ENCODE results near the gene SYTL3. TPM values are rescaled to one million over a fixed set of nuclear protein-coding genes. Genes with fewer than 3 reads are reported as not detected.

The SYTL3 gene
- total RNA-seq, 2 donors from 2014 or later = 267 to 353 TPM

DNA sequence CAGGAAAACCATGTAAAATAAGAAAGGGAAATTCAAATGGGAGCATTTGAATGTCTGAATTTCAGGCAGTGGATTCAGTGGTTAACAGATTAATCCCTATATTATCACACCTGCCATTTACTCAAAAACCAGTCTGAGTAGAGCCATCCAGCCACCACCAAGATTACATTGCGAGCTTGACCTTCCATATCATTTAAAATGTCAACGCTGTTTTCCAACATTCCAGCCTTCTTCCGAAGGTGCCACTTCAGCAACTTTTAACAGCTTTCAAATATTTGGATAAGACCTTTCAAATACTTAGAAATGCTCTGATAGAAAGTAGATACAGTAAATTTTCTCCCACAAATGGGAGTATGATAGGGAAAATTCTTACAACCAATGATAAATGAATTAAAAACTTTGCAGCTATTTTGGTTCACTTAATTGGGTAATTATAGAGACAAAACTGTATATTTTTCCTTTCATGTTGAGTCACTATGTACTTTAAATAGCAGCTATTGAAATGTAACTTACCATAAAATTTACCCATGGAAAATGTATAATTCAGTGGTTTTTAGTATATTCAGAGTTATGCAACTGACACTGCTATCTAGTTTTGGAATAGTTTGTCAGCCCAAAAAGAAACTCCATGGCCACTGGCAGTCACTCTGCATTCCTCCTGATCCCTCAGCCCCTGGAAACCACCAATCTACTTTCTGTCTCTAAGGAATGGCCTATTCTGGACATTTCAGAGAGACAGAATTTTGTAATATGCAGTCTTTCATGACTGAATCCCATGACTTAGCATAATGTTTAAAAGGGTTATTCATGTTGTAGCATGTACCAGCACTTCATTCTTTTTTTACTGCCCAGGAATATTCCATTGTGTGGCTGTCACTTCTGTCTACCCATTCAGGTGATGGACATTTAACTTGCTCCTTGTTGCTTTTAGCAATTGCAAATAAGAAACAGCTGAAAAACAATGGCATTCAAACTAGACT is 147.8 kb downstream of the SYTL3 start:
- peak overlapping the region; percentile 56 for H3K27ac Mint-ChIP-seq
- no peak for DNase-seq
- peaks cover 0 to 8% of the 10 kb centered on the region in 2 donors for H3K36me3 Mint-ChIP-seq (ENCODE audit: insufficient read depth in 2 of 2)
- H3K4me1 Mint-ChIP-seq (ENCODE audit: low read depth) = peaks cover 94% of the 10 kb centered on the region
- no peaks in the 10 kb centered on the region for H3K9me3 Mint-ChIP-seq
- no peaks in the 10 kb centered on the region for H3K27me3 Mint-ChIP-seq (ENCODE audit: low read depth)
- no peak for ATAC-seq (replicated peaks in 1 of 2)
- H3K4me3 Mint-ChIP-seq = peak overlapping the region in 1 of 2 donors; percentile 33

DNA sequence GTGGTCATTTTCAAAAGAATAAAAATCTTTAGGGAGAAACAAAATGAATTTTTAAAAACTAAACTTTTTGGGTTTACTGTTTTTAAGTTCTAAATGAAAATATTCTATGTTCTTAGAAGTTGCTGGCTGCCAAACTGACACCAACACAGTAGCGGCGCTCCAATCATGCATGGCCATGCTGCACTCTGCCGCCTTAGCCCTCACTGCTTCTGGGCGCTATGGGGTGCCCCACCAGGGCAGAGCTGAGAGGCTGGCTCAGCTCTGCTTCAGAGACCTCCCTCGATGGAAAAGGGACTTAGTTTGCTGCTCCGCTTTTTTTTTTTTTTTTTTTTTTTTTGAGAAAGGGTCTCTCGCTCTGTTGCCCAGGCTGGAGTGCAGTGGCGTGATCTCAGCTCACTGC is 148.5 kb downstream of the SYTL3 start:
- Mint-ChIP-seq H3K36me3 (ENCODE audit: insufficient read depth in 2 of 2) (peaks cover 0 to 8% of the 10 kb centered on the region in 2 donors), H3K4me3 (peak overlapping the region; percentile 33 to 42), H3K27ac (no peak overlapping the region), H3K9me3 (no peaks in the 10 kb centered on the region), H3K4me1 (ENCODE audit: low read depth) (peaks cover 95% of the 10 kb centered on the region), H3K27me3 (ENCODE audit: low read depth) (no peaks in the 10 kb centered on the region)
- ATAC-seq (replicated peaks in 1 of 2) (no peak), DNase-seq (no peak)

DNA sequence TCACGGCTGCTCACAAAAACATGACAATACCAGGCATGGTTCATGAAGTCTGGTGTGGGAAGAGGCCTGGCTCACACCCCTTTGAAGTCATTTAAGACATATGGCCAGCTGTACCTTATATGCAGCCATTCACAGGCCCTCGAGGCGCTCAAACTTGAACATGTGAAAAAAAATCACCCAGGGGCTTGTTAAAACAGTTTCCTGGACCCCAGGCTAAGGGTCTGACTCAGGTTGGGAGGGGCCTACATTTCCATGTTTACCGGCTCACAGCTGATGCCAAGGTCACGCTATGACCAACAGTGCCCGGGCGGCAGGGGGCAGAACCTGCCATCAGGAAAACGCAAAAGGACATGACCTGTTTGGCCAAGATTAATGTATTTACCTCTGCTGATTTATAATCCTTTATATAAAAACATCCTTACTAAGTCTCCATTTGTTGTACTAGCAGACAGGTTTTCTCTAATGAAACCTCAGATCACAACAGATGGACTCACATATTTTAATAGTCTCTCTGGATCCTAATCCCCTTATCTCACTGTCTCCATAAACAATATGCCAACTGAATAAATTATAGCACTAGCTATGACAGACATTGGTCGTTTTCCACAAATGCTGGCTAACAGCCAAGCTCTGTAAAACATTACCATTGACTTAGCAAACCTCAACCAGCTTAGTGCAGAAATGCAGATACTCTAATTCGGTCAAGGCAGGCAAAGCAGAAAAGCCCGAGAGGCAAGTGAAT is 149.4 kb downstream of the SYTL3 start:
- H3K9me3 Mint-ChIP-seq = no peaks in the 10 kb centered on the region
- H3K27me3 Mint-ChIP-seq (ENCODE audit: low read depth) = no peaks in the 10 kb centered on the region
- DNase-seq = no peak
- peak overlapping the region; percentile 79 for H3K27ac Mint-ChIP-seq
- peak overlapping the region; percentile 42 to 55 for H3K4me3 Mint-ChIP-seq
- H3K4me1 Mint-ChIP-seq (ENCODE audit: low read depth) = peaks cover 95% of the 10 kb centered on the region
- H3K36me3 Mint-ChIP-seq (ENCODE audit: insufficient read depth in 2 of 2) = peaks cover 0 to 8% of the 10 kb centered on the region in 2 donors
- ATAC-seq (replicated peaks in 1 of 2) = peak in 1 of 2 donors; percentile 9

DNA sequence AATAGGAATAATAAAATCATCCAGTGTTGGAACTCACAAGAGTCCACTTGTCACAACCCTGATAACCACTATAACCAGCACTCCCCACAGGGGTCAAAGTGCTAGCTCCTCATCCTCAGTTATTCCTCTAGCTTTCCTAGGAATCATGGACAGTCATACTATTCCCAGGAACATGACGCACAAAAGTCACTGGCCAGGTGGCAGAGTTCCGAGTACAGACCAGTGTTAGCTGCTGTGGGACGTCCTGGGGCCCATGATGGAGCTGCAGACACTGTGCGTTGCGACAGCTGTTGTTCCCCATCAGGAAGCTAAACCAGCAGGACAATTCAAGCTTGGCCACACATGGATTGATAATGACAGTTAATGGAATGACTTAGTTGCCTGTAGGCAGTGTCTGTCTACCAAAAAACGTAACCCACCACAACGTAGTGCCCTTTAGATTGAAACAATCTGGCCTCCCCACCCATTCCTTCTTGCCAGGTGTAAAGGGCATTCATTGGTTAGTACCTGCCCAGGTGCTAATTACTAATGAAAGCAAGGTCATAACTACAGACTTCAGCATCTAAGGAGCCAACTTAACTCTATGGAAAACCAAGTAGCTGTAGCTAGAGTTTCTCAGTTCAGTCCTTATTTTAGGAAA is 151.9 kb downstream of the SYTL3 start:
- Mint-ChIP-seq H3K4me3 (no peak overlapping the region), H3K27me3 (ENCODE audit: low read depth) (no peaks in the 10 kb centered on the region), H3K36me3 (ENCODE audit: insufficient read depth in 2 of 2) (peaks cover 1 to 15% of the 10 kb centered on the region in 2 donors), H3K4me1 (ENCODE audit: low read depth) (peaks cover 98% of the 10 kb centered on the region), H3K9me3 (no peaks in the 10 kb centered on the region), H3K27ac (peak overlapping the region; percentile 46)
- ATAC-seq (replicated peaks in 1 of 2) (no peak), DNase-seq (no peak)

DNA sequence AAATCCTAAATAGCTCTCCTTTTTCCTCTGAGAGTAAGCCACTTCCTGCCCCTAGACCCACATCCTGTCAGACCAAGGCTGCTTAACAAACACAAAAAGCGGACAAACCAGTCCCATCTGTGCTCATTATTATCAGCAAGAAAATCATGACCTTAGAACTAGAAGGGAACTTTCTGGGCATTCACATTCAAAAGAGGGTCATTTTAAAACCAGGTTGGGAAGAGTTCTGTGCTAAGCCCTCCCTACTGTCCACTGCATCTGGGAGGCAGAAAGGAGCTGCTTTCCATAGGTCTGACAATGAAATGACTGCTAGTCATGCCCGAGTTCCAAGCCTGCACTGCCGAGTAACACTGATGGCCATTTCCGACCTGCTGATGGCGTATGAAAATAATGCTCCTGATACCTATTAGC is 153.9 kb downstream of the SYTL3 start:
- H3K4me3 Mint-ChIP-seq = peak overlapping the region; percentile 65 to 81
- peak; percentile 63 to 74 for ATAC-seq (replicated peaks in 1 of 2)
- peak overlapping the region; percentile 18 for H3K27ac Mint-ChIP-seq
- H3K36me3 Mint-ChIP-seq (ENCODE audit: insufficient read depth in 2 of 2) = peaks cover 1 to 28% of the 10 kb centered on the region in 2 donors
- no peaks in the 10 kb centered on the region for H3K9me3 Mint-ChIP-seq
- peaks cover 98% of the 10 kb centered on the region for H3K4me1 Mint-ChIP-seq (ENCODE audit: low read depth)
- peak; percentile 32 to 37 for DNase-seq
- H3K27me3 Mint-ChIP-seq (ENCODE audit: low read depth) = no peaks in the 10 kb centered on the region

DNA sequence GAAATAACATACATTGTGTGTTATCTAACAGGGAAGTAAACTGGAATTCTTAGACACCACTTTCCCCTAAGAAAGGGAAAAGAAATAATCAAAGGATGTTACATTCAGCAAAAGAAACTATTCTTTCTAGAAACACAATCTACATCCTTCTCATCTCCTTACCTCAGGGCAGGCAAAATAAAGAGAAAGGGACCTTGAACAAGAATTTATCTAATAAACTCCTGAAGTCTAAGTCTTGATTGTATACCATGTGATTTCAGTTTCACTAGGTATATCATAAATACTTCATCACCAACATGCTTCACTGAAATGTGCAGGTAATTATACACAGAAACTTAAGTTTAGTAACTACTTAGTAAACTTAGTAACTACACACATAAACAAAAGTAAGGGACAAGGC is 154.4 kb downstream of the SYTL3 start:
- H3K27me3 Mint-ChIP-seq (ENCODE audit: low read depth) = no peaks in the 10 kb centered on the region
- peak overlapping the region; percentile 18 for H3K27ac Mint-ChIP-seq
- peaks cover 1 to 31% of the 10 kb centered on the region in 2 donors for H3K36me3 Mint-ChIP-seq (ENCODE audit: insufficient read depth in 2 of 2)
- H3K4me1 Mint-ChIP-seq (ENCODE audit: low read depth) = peaks cover 98% of the 10 kb centered on the region
- no peak for DNase-seq
- ATAC-seq (replicated peaks in 1 of 2) = no peak
- no peaks in the 10 kb centered on the region for H3K9me3 Mint-ChIP-seq
- H3K4me3 Mint-ChIP-seq = peak overlapping the region; percentile 65 to 81

DNA sequence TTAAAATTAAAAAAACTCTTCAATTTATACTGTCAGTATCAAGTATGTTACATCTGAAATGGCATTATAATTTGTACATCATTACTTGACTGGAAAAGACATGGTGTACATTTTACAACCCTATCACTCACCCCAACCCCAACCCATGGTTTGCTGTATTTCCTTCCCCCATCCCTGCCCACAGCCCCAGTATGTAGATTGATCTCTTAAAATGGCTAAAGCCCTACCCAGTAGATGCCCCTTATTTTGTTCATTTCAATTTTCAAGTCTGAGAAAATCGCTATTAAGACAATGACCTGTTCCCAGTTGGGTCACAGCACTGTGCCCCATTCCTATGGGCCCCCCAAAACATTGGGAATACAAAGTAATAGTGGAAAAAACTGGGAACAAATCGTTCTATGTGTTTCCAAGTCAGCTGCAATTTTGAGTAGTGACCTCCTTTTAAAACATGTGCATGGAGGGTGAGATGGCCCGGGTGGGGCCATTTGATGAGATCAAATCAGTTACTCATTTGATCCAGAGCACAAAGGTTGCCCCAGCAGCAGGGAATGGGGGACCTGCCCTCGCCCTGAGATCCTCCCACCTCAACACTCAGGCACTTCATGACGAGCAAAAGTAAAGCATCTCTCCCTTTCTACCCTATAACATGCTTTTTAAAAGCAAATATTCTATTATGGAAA is 156.0 kb downstream of the SYTL3 start:
- DNase-seq (no peak), ATAC-seq (replicated peaks in 1 of 2) (no peak)
- Mint-ChIP-seq H3K9me3 (no peaks in the 10 kb centered on the region), H3K4me1 (ENCODE audit: low read depth) (peaks cover 98% of the 10 kb centered on the region), H3K27ac (peak overlapping the region; percentile 94), H3K4me3 (peak overlapping the region; percentile 53 to 71), H3K27me3 (ENCODE audit: low read depth) (no peaks in the 10 kb centered on the region), H3K36me3 (ENCODE audit: insufficient read depth in 2 of 2) (peaks cover 7 to 37% of the 10 kb centered on the region in 2 donors)

DNA sequence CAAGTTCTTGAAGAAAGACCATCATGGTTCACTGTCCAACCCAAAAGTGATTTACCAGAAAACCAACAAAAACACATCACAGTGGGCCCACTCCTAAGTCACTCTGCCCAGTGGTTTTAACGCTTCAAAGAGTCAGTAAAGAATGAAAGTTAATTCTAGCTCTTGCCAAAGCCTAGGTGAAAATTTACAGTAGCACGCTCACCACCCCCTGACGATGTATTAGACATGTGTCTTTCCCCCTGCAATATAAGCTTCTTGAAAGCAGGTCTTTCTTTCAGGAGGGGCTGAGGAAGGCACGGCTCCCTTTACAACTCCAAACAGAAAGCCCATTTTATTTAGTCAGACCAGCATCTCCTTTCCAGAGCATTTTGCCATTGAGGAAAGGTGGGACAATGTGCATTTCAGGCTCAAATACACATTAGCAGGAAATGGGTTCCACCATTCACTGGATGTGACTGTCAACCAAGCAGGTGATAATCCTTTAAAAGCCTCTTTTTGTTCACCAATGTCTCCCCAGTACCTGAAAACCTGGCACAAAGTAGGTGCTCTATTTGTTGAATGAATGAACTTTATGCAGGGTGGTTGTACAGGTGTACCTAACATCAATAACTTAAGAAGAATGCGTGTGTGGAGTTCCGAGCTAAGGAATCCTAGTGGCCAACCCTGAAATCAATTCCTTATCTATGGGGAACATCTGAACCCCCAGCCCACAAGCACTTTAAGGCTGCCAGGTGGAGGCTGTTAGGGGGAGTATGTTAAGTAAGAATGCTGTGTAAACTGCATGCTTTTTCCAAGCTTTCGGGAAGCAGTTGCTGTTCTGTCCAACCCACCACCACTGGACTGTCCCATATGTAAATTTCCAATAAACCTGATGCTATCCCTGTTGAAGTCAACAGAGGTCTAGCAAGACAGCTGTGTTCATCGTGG is 157.9 kb downstream of the SYTL3 start:
- DNase-seq (no peak), ATAC-seq (replicated peaks in 1 of 2) (no peak)
- peaks cover 96% of the 10 kb centered on the region for H3K4me1 Mint-ChIP-seq (ENCODE audit: low read depth)
- no peaks in the 10 kb centered on the region for H3K9me3 Mint-ChIP-seq
- peaks cover 9 to 44% of the 10 kb centered on the region in 2 donors for H3K36me3 Mint-ChIP-seq (ENCODE audit: insufficient read depth in 2 of 2)
- no peaks in the 10 kb centered on the region for H3K27me3 Mint-ChIP-seq (ENCODE audit: low read depth)
- H3K27ac Mint-ChIP-seq = no peak overlapping the region
- H3K4me3 Mint-ChIP-seq = peak overlapping the region in 1 of 2 donors; percentile 71

DNA sequence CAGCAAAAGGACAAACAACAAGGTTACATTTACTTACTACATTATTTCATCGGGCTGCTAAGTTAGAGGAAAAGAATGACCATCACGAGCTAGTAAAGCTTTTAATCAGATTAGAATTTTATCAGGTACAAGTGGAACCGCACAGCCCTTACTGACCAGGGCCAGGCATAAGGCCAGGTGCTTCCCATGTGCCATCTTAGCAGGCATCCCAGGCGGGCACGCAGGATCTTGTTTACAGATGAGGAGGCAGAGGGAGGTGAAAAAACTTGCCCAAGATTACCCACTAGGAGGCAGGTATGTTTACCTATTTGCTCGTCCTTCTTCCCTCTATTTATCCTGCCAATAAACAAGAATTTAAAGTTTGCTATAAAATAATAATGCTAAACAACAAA is 158.6 kb downstream of the SYTL3 start:
- Mint-ChIP-seq H3K9me3 (no peaks in the 10 kb centered on the region), H3K27ac (no peak overlapping the region), H3K27me3 (ENCODE audit: low read depth) (no peaks in the 10 kb centered on the region), H3K4me3 (peak overlapping the region in 1 of 2 donors; percentile 17), H3K36me3 (ENCODE audit: insufficient read depth in 2 of 2) (peaks cover 14 to 48% of the 10 kb centered on the region in 2 donors), H3K4me1 (ENCODE audit: low read depth) (peaks cover 98% of the 10 kb centered on the region)
- DNase-seq = no peak
- ATAC-seq (replicated peaks in 1 of 2) = no peak

DNA sequence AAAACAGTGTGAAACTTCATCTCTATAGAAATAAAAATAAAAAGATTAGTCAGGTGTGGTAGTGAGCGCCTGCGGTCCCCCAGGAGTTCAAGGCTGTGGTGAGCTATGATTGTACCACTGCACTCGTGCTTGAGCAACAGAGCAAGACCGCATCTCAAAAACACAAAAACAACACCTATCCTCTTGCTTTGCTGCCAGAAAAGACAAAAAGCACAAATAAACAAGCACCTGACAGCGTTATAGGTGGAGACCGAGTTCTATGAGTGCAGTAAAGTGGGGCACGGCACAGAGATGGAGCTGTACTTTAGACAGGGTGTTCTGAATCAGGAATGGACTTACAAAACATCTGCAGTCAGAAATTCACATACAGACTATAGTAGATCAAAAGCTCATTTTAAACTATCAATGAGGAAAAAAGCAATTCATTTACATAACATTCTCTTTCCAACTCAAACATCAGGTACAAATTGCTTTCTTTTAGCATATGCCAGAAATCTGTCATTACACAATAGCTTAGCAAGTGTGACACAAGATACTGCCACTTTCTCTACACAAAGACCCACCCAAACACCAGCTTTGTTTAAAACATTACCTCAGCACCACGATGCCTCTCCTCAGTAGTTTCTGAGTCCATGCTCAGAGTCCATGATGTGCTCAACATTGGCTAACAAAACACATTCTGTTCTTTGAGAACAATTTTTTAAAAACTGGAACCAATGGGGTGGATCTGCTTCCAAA is 159.3 kb downstream of the SYTL3 start:
- H3K9me3 Mint-ChIP-seq = no peaks in the 10 kb centered on the region
- H3K4me1 Mint-ChIP-seq (ENCODE audit: low read depth) = peaks cover 98% of the 10 kb centered on the region
- peak overlapping the region in 1 of 2 donors; percentile 45 for H3K4me3 Mint-ChIP-seq
- ATAC-seq (replicated peaks in 1 of 2) (peak; percentile 46 to 53), DNase-seq (no peak)
- H3K27me3 Mint-ChIP-seq (ENCODE audit: low read depth) = no peaks in the 10 kb centered on the region
- H3K36me3 Mint-ChIP-seq (ENCODE audit: insufficient read depth in 2 of 2) = peaks cover 14 to 53% of the 10 kb centered on the region in 2 donors
- H3K27ac Mint-ChIP-seq = peak overlapping the region; percentile 35

Measured in activated T-cell treated with anti-CD3 and anti-CD28 coated beads, Interleukin-2, amount 50 U/mL, for 72 hours (primary cell).